A673 (cell line): ENCODE measurements around the gene HIGD1B. TPM values are rescaled to one million over a fixed set of nuclear protein-coding genes. Genes with fewer than 3 reads are reported as not detected.

ENCODE experiments used
- BruUV-seq: library from RNA; stranded (reverse); fragments of 400-500 nt; replicated peaks from 2 replicates; lab custom pipeline; 2021; lab: Mats Ljungman, UMichigan
- CTCF ChIA-PET: fragments of 300-600 bp; sonication (Branson Sonifier 250); formaldehyde crosslinking; loops from one replicate; lab custom pipeline; 2022; ENCODE audit warnings: antibody characterized with exemption; lab: Charles Lee
- POLR2A ChIA-PET: fragments of 300-600 bp; sonication (Branson Sonifier 250); formaldehyde crosslinking; loops from one replicate; lab custom pipeline; 2022; ENCODE audit warnings: antibody characterized with exemption; ENCODE audit not compliant: low non-redundant PET; lab: Charles Lee
- DNase-seq: peaks from one replicate; pipeline ENCODE4 v3.0.0-alpha.2; 2015; ENCODE audit warnings: low spot score
- H3K27ac ChIP-seq: fragments of 200-600 bp; sonication (generic); 2 replicates; pipeline ENCODE4 v1.5.1; 2016; ENCODE audit warnings: mixed run types, low read depth, mild to moderate bottlenecking, mixed read lengths, antibody characterized with exemption, low read length; ENCODE audit not compliant: poor library complexity, severe bottlenecking
- H3K27me3 ChIP-seq: fragments of 200-600 bp; sonication (generic); replicated peaks from 2 replicates; pipeline ENCODE4 v1.6.1; 2017; ENCODE audit warnings: mixed run types, low read depth, mild to moderate bottlenecking, mixed read lengths, antibody characterized with exemption, low read length; ENCODE audit not compliant: insufficient read depth, poor library complexity
- H3K36me3 ChIP-seq: fragments of 200-600 bp; sonication (generic); 2 replicates; pipeline ENCODE4 v1.6.1; 2016; ENCODE audit warnings: mixed run types, mild to moderate bottlenecking, mixed read lengths, antibody characterized with exemption, low read length; ENCODE audit not compliant: insufficient read depth, poor library complexity, severe bottlenecking
- H3K4me1 ChIP-seq: fragments of 200-600 bp; sonication (generic); 2 replicates; pipeline ENCODE4 v1.6.1; 2017; ENCODE audit warnings: mixed run types, mild to moderate bottlenecking, mixed read lengths, antibody characterized with exemption, low read length; ENCODE audit not compliant: insufficient read depth, poor library complexity, severe bottlenecking
- H3K4me3 ChIP-seq: fragments of 200-600 bp; sonication (generic); 2 replicates; pipeline ENCODE4 v1.5.1; 2016; ENCODE audit warnings: low read depth, mixed run types, mild to moderate bottlenecking, mixed read lengths, low read length; ENCODE audit not compliant: poor library complexity, severe bottlenecking
- H3K9me3 ChIP-seq: fragments of 200-600 bp; sonication (generic); 2 replicates; pipeline ENCODE4 v1.6.1; 2016; ENCODE audit warnings: mixed run types, low read depth, mild to moderate bottlenecking, mixed read lengths, antibody characterized with exemption, low read length; ENCODE audit not compliant: poor library complexity, severe bottlenecking
- CTCF ChIP-seq: fragments of 300-800, 200-600 bp; sonication (generic); conservative IDR thresholded peaks from 2 replicates; pipeline ENCODE4 v1.5.1; 2017; ENCODE audit warnings: low read depth, mild to moderate bottlenecking, antibody characterized with exemption, low read length, moderate library complexity, mixed read lengths
- EZH2 ChIP-seq: fragments of 200-600 bp; sonication (generic); IDR thresholded peaks from 2 replicates; pipeline ENCODE4 v1.6.1; 2017; ENCODE audit warnings: borderline replicate concordance, low read depth, mild to moderate bottlenecking, mixed read lengths, antibody characterized with exemption, low read length; ENCODE audit not compliant: poor library complexity, severe bottlenecking
- intact Hi-C: fragments of 100-400 bp; cut with micrococcal nuclease; formaldehyde crosslinking; loops from one replicate; pipeline ENCODE4 v1.10.0; 2022; ENCODE audit not compliant: unreplicated experiment
- total RNA-seq: library from RNA; stranded (reverse); gene quantifications from 2 replicates; pipeline ENCODE4 v1.2.3, GENCODE V29; 2021

Gene HIGD1B
- total RNA-seq, 1 experiment from 2014 or later, result not detected

- Histone ChIP-seq H3K4me3 (no peak overlapping the region), H3K4me1 (no peaks in the 10 kb centered on the region), H3K27me3 (no peaks in the 10 kb centered on the region), H3K9me3 (no peaks in the 10 kb centered on the region), H3K27ac (no peak overlapping the region), H3K36me3 (peaks cover 16% of the 10 kb centered on the region)
- intact Hi-C loops, result no loop called here
- ChIA-PET CTCF (no interaction called here), POLR2A (no interaction called here)
- no peak for TF ChIP-seq EZH2
- no peak for TF ChIP-seq CTCF
- DNase-seq, result no peak
- no TSS peak for BruUV-seq
These were observed 39.3 kb downstream of the HIGD1B start for GRCh38 chr17:44887016-44887415.

GRCh38 chr17:44887971-44888954 is 40.6 kb downstream of the HIGD1B start:
- Histone ChIP-seq H3K9me3 (no peaks in the 10 kb centered on the region), H3K4me3 (no peak overlapping the region), H3K27ac (no peak overlapping the region), H3K36me3 (peaks cover 14% of the 10 kb centered on the region), H3K4me1 (no peaks in the 10 kb centered on the region), H3K27me3 (no peaks in the 10 kb centered on the region)
- no peak for DNase-seq
- BruUV-seq, result no TSS peak
- TF ChIP-seq CTCF, result no peak
- TF ChIP-seq EZH2, result no peak
- intact Hi-C loops, result no loop called here
- ChIA-PET POLR2A (no interaction called here), CTCF (no interaction called here)

- no peak overlapping the region for H3K4me3 ChIP-seq
- intact Hi-C loops, result no loop called here
- DNase-seq, result no peak
- POLR2A ChIA-PET, result no interaction called here
- no peaks in the 10 kb centered on the region for H3K4me1 ChIP-seq
- no peaks in the 10 kb centered on the region for H3K9me3 ChIP-seq
- no peak overlapping the region for H3K27ac ChIP-seq
- H3K27me3 ChIP-seq, result no peaks in the 10 kb centered on the region
- BruUV-seq, result no TSS peak
- CTCF ChIA-PET, result no interaction called here
- H3K36me3 ChIP-seq, result peaks cover 9% of the 10 kb centered on the region
- TF ChIP-seq CTCF, result no peak
- TF ChIP-seq EZH2, result no peak
These were observed 41.3 kb downstream of the HIGD1B start for GRCh38 chr17:44889003-44889402.
